ENCODE data around the gene LRCH3. TPM values are rescaled to one million over a fixed set of nuclear protein-coding genes. Genes with fewer than 3 reads are reported as not detected.

Gene LRCH3
- total RNA-seq, 4 donors from 2014 or later: 22.5 to 34.3 (median 27.7) TPM

DNA sequence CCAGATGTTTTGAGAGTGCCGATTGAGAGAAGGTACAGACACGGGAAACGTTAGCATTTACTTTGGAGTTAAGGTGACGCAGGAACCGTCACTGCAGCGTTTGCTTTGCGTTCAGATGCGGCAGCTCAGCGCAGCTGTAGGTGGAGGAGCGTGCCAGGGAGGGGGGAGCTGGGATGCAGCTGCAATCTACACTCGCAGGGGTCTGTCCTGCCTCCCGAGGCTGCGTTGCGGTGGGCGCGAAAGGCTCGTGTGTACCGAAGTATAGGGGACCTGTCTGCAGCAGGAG lies 41.8 kb upstream of the LRCH3 start:
- intact Hi-C loops (cut with DNase I; ENCODE audit: low total_unique reads): no loop called here
- H3K4me3 ChIP-seq (ENCODE audit: low read depth, poor library complexity, severe bottlenecking): peak overlapping the region; percentile 72
- TF ChIP-seq POLR2A (IDR thresholded peaks at IDR 0.05): no peak
- TF ChIP-seq, protein P1, sequence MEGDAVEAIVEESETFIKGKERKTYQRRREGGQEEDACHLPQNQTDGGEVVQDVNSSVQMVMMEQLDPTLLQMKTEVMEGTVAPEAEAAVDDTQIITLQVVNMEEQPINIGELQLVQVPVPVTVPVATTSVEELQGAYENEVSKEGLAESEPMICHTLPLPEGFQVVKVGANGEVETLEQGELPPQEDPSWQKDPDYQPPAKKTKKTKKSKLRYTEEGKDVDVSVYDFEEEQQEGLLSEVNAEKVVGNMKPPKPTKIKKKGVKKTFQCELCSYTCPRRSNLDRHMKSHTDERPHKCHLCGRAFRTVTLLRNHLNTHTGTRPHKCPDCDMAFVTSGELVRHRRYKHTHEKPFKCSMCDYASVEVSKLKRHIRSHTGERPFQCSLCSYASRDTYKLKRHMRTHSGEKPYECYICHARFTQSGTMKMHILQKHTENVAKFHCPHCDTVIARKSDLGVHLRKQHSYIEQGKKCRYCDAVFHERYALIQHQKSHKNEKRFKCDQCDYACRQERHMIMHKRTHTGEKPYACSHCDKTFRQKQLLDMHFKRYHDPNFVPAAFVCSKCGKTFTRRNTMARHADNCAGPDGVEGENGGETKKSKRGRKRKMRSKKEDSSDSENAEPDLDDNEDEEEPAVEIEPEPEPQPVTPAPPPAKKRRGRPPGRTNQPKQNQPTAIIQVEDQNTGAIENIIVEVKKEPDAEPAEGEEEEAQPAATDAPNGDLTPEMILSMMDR (IDR thresholded peaks at IDR 0.05): no peak
- DNase-seq (ENCODE audit: low spot score in 2 of 2): no peak
- 0 to 1% methylated on average over 13 to 18 of the region's 18 CpGs for WGBS, 2 donors

DNA sequence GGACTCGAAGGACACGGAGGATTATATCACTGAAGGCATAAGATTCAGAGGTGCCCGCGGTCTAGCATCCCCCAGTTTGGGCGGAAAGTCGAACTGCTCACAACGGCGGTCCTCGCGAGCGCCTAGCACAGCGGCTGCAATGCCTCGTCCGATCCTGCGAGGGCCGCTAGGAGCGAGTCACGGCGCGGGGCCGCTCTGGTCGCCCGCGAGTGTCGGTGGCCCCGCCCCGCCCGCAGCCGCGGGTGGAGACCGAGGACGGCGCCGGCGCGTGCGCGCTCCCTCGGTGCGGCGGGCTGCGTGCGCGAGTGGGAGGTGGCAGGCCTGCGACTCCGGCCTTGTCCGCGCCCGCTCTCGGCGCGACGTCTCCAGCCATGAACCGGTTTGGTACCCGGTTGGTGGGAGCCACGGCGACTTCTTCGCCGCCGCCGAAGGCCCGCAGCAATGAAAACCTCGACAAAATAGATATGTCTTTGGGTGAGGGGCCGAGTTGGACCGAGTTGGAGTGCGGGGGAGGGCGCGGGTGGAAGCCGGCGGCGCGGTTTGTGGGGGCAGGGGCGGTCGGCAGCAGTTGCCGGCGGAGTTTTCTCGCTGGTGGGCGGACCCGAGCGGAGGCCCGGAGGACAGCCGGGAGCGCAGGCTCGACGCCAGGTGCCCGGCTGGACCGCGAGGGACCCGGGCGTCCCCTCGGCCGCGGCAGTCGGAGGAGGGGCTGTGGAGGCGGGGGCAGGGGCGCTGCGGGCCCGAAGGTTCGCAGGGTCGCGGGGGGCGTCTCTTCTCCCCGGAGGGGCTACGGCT lies 41.3 kb upstream of the LRCH3 start, which contains the start of gene FYTTD1:
FYTTD1 (plus strand) TSS at position 283 of the 795 bp plus-strand sequence; CDS start at position 372, 89 bp downstream.
- H3K4me3 ChIP-seq (ENCODE audit: low read depth, poor library complexity, severe bottlenecking): peak within 1 kb of the TSS; percentile 72
- peak; percentile 84 to 98 for DNase-seq (ENCODE audit: low spot score in 2 of 2)
- intact Hi-C loops (cut with DNase I; ENCODE audit: low total_unique reads): no loop called here
- TF ChIP-seq, protein P1 (IDR thresholded peaks at IDR 0.05): no peak
- peak in 1 of 2 donors; percentile 21 for TF ChIP-seq POLR2A (IDR thresholded peaks at IDR 0.05)
- 0% methylated on average over 15 to 72 of the region's 104 CpGs for WGBS, 2 donors

DNA sequence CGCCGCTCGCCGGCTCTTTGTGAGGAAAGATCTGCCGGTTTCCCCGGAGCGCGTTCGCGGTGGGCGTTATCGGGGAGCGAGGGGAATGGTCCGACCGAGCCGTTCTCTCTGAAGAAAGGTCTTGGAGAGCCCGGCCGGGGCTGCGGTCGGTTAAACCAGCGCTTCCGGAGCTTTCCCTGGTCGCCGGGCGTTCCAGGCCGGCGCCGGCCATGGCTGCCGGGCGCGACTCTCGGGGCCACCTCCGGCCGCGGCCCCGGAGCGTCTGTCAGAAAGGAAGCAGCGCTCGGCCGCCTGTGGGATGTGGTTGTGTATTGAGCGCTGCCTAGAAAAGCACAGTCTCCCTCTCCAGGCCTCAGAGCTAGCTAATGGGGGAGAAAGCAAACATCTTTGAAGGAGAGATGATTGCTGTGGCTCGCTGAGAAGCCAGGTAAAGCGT lies 40.6 kb upstream of the LRCH3 start:
- peak; percentile 47 to 91 for DNase-seq (ENCODE audit: low spot score in 2 of 2)

DNA sequence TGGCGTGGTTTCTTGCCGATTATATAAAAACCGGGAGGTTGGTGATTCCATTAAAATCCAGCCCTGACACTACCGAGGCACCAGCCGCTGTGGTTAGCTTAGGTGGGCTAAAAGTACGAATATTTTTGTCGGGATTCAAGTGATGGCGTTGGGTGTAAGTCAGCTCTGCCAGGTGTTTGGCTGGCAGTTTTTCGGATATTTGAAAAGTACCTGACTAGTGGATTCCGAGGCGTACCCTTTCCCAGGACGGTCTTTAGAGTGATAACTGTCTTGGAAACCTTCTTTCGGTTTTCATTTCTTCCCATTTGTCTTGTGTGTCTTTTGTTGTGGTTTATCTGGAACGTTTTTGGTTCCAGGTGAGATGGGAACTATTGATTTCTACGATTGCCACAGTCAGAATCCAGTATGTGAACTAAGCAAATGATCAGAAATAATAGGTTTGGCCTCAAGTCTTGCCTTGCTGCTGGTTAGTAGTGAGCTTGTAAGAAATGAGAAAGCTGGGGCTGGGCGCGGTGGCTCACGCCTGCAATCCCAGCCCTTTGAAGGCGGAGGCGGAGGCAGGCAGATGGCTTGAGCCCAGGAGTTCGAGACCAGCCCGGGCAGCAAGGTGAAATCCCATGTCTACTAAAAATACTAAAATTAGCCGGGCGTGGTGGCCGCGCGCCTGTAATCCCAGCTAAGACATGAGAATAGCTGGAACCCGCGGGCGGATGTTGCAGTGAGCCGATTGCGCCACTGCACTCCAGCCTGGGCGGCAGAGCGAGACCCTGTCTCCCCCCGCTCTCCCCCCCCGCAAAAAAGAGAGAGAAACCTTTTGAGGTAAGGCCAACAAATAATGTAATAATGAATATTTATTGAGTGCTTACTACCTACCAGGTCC lies 40.0 kb upstream of the LRCH3 start:
- peak overlapping the region; percentile 72 for H3K4me3 ChIP-seq (ENCODE audit: low read depth, poor library complexity, severe bottlenecking)
- DNase-seq (ENCODE audit: low spot score in 2 of 2): peak; percentile 63 to 95
- TF ChIP-seq, protein P1 (IDR thresholded peaks at IDR 0.05): no peak
- no peak for TF ChIP-seq POLR2A (IDR thresholded peaks at IDR 0.05)
- 2% methylated on average over 36 of the region's 36 CpGs for WGBS, 2 donors
- intact Hi-C loops (cut with DNase I; ENCODE audit: low total_unique reads): no loop called here

More for the DNA sequence above, 40.6 kb upstream of the LRCH3 start:
- no peak for TF ChIP-seq POLR2A (IDR thresholded peaks at IDR 0.05)
- TF ChIP-seq, protein P1 (IDR thresholded peaks at IDR 0.05): no peak
- peak overlapping the region; percentile 72 for H3K4me3 ChIP-seq (ENCODE audit: low read depth, poor library complexity, severe bottlenecking)
- WGBS, 2 donors: 0 to 1% methylated on average over 12 to 27 of the region's 43 CpGs
- intact Hi-C loops (cut with DNase I; ENCODE audit: low total_unique reads): no loop called here

DNA sequence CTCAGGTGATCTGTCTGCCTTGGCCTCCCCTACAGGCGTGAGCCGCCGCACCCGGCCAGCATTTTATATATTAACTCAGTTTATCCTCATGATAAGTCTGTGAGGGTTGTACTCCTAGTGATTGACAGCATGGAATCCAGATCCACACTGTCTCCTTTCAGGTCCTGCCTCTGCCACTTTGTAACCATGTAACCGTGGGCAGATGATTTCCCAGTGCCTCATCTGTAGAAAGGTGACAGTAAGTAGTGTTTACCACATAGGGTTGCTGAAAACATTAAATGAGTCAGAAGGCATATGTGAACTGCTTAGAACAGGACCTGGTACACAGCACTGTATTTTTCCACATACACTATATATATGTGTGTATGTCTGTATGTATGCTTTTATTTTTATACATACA lies 38.9 kb upstream of the LRCH3 start:
- no peak for DNase-seq (ENCODE audit: low spot score in 2 of 2)
- no peak overlapping the region for H3K4me3 ChIP-seq (ENCODE audit: low read depth, poor library complexity, severe bottlenecking)
- no peak for TF ChIP-seq POLR2A (IDR thresholded peaks at IDR 0.05)
- TF ChIP-seq, protein P1 (IDR thresholded peaks at IDR 0.05): no peak
- WGBS, 2 donors: 86 to 91% methylated on average over 5 of the region's 5 CpGs
- intact Hi-C loops (cut with DNase I; ENCODE audit: low total_unique reads): no loop called here
